ENCODE results near the gene CLEC4G. TPM values are rescaled to one million over a fixed set of nuclear protein-coding genes. Genes with fewer than 3 reads are reported as not detected.

CLEC4G gene
- total and polyA plus RNA-seq, 2 of the 13 experiments (the other 11 are each of a cell fraction or from before 2014, with no cell fraction given), result not detected

DNA sequence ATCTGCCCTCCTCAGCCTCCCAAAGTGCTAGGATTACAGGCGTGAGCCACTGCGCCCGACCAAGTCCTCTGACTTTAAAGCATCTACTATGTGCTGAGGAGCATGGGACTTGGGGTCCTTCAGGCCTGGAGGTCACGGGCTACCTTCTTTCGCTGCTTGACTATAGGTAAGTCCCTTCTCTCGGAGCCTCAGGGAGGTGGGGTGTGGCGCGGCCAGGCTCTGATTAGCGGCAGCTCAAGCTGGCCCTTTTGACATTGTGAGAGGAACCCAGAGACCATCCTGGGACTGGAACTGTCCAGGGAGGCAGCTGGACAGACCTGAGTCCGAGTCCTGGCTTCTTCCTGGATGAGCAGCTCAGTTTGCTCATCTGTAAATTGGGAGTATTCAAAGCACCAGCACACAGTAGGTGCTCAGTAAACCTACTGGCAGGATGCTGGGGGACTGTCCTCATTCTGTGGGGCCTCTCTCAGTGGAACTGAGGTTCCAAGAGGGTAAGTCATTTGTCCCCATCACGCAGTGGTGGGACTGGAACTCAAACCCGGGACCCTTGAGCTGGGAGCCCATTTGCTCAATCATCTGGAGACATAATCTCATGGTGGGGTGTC, 30.8 kb downstream of the CLEC4G start:
- H3K4me1 ChIP-seq (ENCODE audit: insufficient read depth, low read length), result peaks cover 11% of the 10 kb centered on the region
- no peaks in the 10 kb centered on the region for H3K79me2 ChIP-seq (ENCODE audit: insufficient read depth, low read length)
- H3K4me2 ChIP-seq (ENCODE audit: low read depth, low read length), result no peak overlapping the region; the same call in 1 of the 2 replicates
- DNase-seq (ENCODE audit: low spot score), result no peak
- H4K20me1 ChIP-seq (ENCODE audit: insufficient read depth, low read length), result no peaks in the 10 kb centered on the region
- WGBS (ENCODE audit: low lambda C conversion rate), result 71% methylated on average over 9 of the region's 12 CpGs
- no peaks in the 10 kb centered on the region for H3K36me3 ChIP-seq (replicated peaks in 1 of 2; ENCODE audit: control insufficient read depth in 1 of 2, insufficient read depth in 2 of 2, low read length in 2 of 2)
- peaks cover 0 to 28% of the 10 kb centered on the region in 2 experiments; a peak in 2 of 5 replicates for H3K27me3 ChIP-seq (ENCODE audit: control insufficient read depth in 1 of 2, insufficient read depth in 2 of 2, low read length in 2 of 2)
- H3K9ac ChIP-seq (ENCODE audit: insufficient read depth, low read depth, low read length), result no peak overlapping the region
- no peak for ATAC-seq
- ChIA-PET POLR2A (no interaction called here), CTCF (ENCODE audit: low intra/inter-chr PET ratio, low total read pairs) (no interaction called here)
- H2AFZ ChIP-seq (ENCODE audit: low read length), result no peak overlapping the region
- TF ChIP-seq ZNF878 (CRISPR knock-in tag; IDR thresholded peaks at IDR 0.05) (no peak), SIX1 (CRISPR knock-in tag; IDR thresholded peaks at IDR 0.05; ENCODE audit: borderline replicate concordance) (no peak), ZNF430 (CRISPR knock-in tag; IDR thresholded peaks at IDR 0.05) (no peak), RARA (CRISPR knock-in tag; IDR thresholded peaks at IDR 0.05) (no peak), ZNF138 (CRISPR knock-in tag; IDR thresholded peaks at IDR 0.05; ENCODE audit: low read depth) (no peak), ZKSCAN1 (IDR thresholded peaks at IDR 0.05; ENCODE audit: low read length) (peak; percentile 82), ZNF629 (CRISPR knock-in tag; conservative IDR thresholded peaks at IDR 0.05) (peak; percentile 75)
- TF ChIP-seq, protein P1, sequence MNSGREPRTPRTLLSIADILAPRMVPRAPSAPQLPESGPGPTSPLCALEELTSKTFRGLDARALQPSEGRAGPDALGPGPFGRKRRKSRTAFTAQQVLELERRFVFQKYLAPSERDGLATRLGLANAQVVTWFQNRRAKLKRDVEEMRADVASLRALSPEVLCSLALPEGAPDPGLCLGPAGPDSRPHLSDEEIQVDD (CRISPR knock-in tag; IDR thresholded peaks at IDR 0.05; ENCODE audit: borderline replicate concordance), result no peak
- TF ChIP-seq, protein P2, sequence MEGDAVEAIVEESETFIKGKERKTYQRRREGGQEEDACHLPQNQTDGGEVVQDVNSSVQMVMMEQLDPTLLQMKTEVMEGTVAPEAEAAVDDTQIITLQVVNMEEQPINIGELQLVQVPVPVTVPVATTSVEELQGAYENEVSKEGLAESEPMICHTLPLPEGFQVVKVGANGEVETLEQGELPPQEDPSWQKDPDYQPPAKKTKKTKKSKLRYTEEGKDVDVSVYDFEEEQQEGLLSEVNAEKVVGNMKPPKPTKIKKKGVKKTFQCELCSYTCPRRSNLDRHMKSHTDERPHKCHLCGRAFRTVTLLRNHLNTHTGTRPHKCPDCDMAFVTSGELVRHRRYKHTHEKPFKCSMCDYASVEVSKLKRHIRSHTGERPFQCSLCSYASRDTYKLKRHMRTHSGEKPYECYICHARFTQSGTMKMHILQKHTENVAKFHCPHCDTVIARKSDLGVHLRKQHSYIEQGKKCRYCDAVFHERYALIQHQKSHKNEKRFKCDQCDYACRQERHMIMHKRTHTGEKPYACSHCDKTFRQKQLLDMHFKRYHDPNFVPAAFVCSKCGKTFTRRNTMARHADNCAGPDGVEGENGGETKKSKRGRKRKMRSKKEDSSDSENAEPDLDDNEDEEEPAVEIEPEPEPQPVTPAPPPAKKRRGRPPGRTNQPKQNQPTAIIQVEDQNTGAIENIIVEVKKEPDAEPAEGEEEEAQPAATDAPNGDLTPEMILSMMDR (CRISPR knock-in tag; IDR thresholded peaks at IDR 0.05), result no peak
- no peak overlapping the region for H3K27ac ChIP-seq (ENCODE audit: extremely low read length, insufficient read depth, low read length)
- no peak overlapping the region for H3K4me3 ChIP-seq (replicated peaks in 1 of 3; ENCODE audit: insufficient read depth in 1 of 3, low read depth in 2 of 3, low read length in 3 of 3)
- intact Hi-C loops (cut with micrococcal nuclease; ENCODE audit: unreplicated experiment), result no loop called here
- BruUV-seq (replicated peaks), result no TSS peak
- in situ Hi-C loops (cut with HindIII; ENCODE audit: extremely low pct_ligation_motif_present, low pct_unique_long_range_greater_than_20kb), result no loop called here
- H3K9me3 ChIP-seq (ENCODE audit: low read length), result no peaks in the 10 kb centered on the region
- FAIRE-seq, result no peak
